GM12875 (cell line): ENCODE data around the gene ECHS1.

Source experiments
- H3K4me3 ChIP-seq: one replicate; pipeline ENCODE4 v1.5.1; 2011; ENCODE audit warnings: low read depth, low read length, control low read depth
- TF ChIP-seq, protein P1 (sequence below): IDR thresholded peaks from 2 replicates; pipeline ENCODE4 v1.5.1; 2011; ENCODE audit warnings: low read depth, mild to moderate bottlenecking, control low read depth, inconsistent platforms, low read length, moderate library complexity, borderline replicate concordance; ENCODE audit not compliant: insufficient read depth

The ECHS1 gene

DNA sequence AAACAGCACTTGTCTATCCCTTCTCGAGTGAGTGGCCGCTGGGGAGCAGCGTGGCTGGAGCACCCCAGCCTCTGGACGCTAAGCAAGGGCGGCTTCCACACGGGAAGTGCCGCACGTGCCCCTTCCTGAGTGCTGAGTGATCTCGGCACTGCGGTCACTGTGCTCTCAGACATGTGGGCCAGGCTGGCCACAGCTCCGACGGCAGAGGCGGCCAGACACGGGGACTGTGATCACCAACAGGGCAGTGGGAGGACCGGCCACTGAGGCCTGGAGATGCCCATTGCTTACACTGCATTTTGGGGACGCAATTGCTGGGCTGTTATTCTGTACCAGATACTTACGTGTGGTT lies 7.0 kb downstream of the ECHS1 start:
- TF ChIP-seq, protein P1, sequence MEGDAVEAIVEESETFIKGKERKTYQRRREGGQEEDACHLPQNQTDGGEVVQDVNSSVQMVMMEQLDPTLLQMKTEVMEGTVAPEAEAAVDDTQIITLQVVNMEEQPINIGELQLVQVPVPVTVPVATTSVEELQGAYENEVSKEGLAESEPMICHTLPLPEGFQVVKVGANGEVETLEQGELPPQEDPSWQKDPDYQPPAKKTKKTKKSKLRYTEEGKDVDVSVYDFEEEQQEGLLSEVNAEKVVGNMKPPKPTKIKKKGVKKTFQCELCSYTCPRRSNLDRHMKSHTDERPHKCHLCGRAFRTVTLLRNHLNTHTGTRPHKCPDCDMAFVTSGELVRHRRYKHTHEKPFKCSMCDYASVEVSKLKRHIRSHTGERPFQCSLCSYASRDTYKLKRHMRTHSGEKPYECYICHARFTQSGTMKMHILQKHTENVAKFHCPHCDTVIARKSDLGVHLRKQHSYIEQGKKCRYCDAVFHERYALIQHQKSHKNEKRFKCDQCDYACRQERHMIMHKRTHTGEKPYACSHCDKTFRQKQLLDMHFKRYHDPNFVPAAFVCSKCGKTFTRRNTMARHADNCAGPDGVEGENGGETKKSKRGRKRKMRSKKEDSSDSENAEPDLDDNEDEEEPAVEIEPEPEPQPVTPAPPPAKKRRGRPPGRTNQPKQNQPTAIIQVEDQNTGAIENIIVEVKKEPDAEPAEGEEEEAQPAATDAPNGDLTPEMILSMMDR: no peak

DNA sequence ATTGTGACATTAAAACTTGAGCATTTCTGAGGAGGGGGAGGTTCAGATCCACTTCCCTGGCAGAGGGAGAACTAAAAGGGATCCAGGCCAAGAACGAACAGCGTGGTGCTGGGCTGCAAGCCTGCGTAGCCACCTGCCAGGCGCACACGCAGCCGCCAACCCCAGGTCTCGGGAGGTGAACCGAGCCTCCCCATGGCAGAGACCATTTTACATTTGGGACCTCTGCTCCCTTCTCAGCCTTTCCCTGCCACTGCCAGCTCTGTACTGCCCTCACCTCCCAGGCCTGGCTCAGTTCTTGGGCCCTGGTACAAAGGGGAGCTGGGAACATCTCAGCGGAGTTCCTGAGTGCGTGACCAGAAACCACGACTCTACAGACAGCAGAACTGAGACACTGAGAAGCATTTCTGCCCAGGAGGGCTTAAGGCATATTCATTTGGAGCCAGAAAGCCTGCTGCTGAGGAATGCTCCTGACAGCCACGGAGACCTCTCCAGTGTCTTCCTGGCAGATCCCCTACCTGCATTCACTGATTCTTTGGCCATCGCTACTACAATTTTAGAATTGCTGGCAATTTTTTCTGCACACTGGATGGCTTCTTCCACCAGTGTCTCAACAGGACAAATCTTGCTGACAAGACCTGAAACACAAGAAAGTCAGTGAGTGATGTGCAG lies 7.6 kb downstream of the ECHS1 start:
- TF ChIP-seq, protein P1: no peak
- no peak overlapping the region for H3K4me3 ChIP-seq

More for the DNA sequence above, 7.0 kb downstream of the ECHS1 start:
- H3K4me3 ChIP-seq: no peak overlapping the region

DNA sequence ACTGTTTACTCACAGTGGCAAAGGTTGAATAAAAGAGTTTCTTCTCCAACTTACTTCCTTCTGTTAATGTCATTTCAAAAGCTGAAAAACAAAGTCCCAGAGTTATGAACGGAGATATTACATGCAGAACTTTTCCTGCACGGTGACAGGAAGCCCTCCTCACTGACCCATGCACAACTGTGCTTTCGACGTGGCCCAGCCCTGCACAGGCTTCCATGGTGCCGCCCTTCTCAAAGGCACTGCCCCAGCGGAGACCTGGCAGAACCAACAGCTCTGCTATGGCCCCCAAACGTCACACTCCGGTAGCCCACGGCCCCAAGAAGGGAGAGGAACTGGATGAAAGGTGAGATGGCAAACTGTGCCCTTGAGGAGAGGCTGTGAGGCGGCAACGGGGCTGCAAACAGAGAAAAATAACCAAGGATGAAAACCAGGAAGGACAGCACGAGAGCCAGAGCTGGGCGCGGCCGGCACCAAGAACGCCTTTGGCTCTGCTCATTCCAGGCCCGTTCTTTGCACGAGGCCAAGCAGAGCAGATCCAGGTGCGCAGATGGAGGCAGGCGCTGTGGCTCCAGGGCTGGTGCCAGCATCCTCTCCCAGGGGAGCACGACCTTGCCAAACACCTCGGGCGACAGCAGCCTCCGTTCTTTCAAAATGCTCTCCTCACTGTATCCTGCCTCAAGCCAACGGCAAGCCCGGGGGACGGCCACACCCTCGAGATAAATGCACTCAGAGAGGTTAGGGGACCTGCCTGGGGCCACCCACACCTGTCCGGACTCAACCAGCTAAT lies 8.3 kb downstream of the ECHS1 start:
- TF ChIP-seq, protein P1: no peak
- no peak overlapping the region for H3K4me3 ChIP-seq

DNA sequence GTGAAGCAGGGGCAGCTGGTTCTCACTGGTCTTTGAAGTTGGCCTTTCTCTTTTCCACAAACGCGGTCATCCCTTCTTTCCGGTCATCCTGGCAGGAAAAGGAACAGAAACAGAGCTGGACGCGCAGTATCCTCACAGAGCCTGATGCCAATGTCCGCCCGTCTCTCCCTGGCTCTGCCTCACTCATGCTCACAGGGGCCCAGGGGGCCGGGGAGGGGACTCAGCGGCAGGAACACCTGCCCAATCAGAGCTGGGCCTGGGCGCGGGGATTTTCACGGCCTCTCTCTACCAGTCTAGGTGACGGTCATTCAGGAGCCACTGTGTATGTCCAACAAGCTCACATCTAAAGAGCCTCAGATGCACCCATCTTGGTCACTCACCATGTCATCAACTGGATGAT lies 10.3 kb downstream of the ECHS1 start:
- TF ChIP-seq, protein P1: no peak
- H3K4me3 ChIP-seq: no peak overlapping the region

DNA sequence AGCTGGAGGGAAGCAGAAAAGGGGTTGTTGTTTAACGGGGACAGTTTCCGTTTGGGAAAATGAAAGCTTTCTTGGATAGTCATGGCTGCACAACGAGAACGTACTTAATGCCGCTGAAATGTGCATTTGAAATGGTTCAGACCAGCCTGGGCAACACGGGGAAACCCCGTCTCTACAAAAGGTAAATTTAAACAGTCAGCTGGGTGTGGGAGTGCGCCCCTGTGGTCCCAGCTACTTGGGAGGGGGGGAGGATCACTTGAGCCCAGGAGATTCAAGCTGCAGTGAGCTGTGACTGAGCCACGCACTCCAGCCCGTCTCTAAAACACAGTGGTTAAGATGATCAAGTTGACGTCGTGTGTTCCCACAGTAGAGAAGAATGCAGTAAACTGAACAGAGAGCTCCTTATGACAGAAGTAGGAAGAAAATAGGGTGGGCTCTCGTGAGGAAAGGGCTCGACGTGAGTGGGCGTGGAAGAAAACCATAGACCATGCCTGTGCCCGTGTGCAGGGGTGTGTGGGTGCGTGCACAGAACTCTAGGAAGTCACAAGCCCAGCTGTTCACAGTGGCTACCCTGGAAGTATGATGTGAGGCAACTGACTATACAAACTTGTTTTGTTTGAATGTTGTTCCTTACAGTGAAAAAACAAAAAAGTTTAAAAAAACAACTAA lies 11.2 kb downstream of the ECHS1 start:
- H3K4me3 ChIP-seq: no peak overlapping the region
- TF ChIP-seq, protein P1: no peak

DNA sequence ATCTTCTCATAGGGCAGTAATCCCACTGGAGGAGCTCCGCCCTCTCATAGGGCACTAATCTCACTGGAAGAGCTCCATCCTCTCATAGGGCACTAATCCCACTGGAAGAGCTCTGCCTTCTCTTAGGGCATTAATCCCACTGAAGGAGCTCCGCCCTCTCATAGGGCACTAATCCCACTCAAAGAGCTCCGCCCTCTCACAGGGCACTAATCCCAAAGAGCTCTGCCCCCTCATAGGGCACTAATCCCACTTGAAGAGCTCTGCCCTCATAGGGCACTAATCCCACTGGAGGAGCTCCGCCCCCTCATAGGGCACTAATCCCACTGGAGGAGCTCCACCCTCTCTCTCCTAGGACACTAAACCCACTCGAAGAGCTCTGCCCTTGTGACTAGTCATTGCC lies 11.9 kb downstream of the ECHS1 start:
- TF ChIP-seq, protein P1: no peak
- no peak overlapping the region for H3K4me3 ChIP-seq
